AG20443 (cell line): Measurements from ENCODE around the gene STARD5.
"Not testable (repeated sequence)": the region's sequence is repeated elsewhere in the genome, so short reads cannot be mapped to it uniquely, and the experiment has no call there.

Source experiments
- DNase-seq: peaks from one replicate; pipeline ENCODE4 v3.0.0; 2012; ENCODE audit warnings: low spot score, mixed read lengths

Gene STARD5

GRCh38 chr15:81337241-81337640 lies 13.3 kb upstream of the STARD5 start:
- no peak for DNase-seq

GRCh38 chr15:81336568-81336967 lies 12.6 kb upstream of the STARD5 start:
- DNase-seq = no peak

- DNase-seq = no peak
Measured at GRCh38 chr15:81335631-81336030, 11.7 kb upstream of the STARD5 start.

- no peak for DNase-seq
Measured at GRCh38 chr15:81334768-81335435, 11.0 kb upstream of the STARD5 start.

- no peak for DNase-seq
Measured at GRCh38 chr15:81333363-81333762, 9.4 kb upstream of the STARD5 start.

- DNase-seq = no peak
Measured at GRCh38 chr15:81332326-81332725, 8.4 kb upstream of the STARD5 start.

- DNase-seq = no peak
Measured at GRCh38 chr15:81331600-81331999, 7.7 kb upstream of the STARD5 start.

GRCh38 chr15:81331141-81331540 lies 7.2 kb upstream of the STARD5 start:
- DNase-seq = not testable (repeated sequence)

GRCh38 chr15:81330366-81331090 lies 6.6 kb upstream of the STARD5 start:
- no peak for DNase-seq

- DNase-seq = no peak
Measured at GRCh38 chr15:81329446-81329845, 5.5 kb upstream of the STARD5 start.

GRCh38 chr15:81327516-81327915 lies 3.6 kb upstream of the STARD5 start:
- peak; percentile 69 for DNase-seq

GRCh38 chr15:81326466-81327212 lies 2.7 kb upstream of the STARD5 start:
- DNase-seq = no peak

- DNase-seq = no peak
Measured at GRCh38 chr15:81323559-81323943, 390 bp downstream of the STARD5 start.

- no peak for DNase-seq
Measured at GRCh38 chr15:81322676-81323253, 1.2 kb downstream of the STARD5 start.

GRCh38 chr15:81321667-81322066 lies 2.3 kb downstream of the STARD5 start:
- no peak for DNase-seq

GRCh38 chr15:81317642-81318017 lies 6.3 kb downstream of the STARD5 start:
- no peak for DNase-seq

GRCh38 chr15:81316267-81316666 lies 7.7 kb downstream of the STARD5 start:
- no peak for DNase-seq

GRCh38 chr15:81315452-81316175 lies 8.3 kb downstream of the STARD5 start:
- no peak for DNase-seq

GRCh38 chr15:81314378-81314777 lies 9.6 kb downstream of the STARD5 start:
- DNase-seq = no peak

- DNase-seq = no peak
Measured at GRCh38 chr15:81313686-81314085, 10.3 kb downstream of the STARD5 start.

- peak; percentile 94 for DNase-seq
Measured at GRCh38 chr15:81312790-81313543, 11.0 kb downstream of the STARD5 start.
